HCEC 1CT (cell line): ENCODE data around the gene IL17A.

Source experiments
- DNase-seq: peaks from one replicate; pipeline ENCODE4 v3.0.0-alpha.2; 2017

IL17A gene

GRCh38 chr6:52186075-52186474 lies at the start of gene IL17A:
Gene IL17A, plus strand, starts transcription at chr6:52186375. Its CDS starts 57 bp downstream, at chr6:52186432.
- no peak for DNase-seq

- DNase-seq = no peak
These were observed 49.2 kb upstream of the IL17A start for GRCh38 chr6:52136934-52137467.

- DNase-seq = no peak
These were observed 47.9 kb upstream of the IL17A start for GRCh38 chr6:52138284-52138683.

GRCh38 chr6:52139985-52140680 lies 46.0 kb upstream of the IL17A start:
- DNase-seq = no peak

GRCh38 chr6:52141596-52141995 lies 44.6 kb upstream of the IL17A start:
- no peak for DNase-seq

GRCh38 chr6:52142556-52142955 lies 43.6 kb upstream of the IL17A start:
- DNase-seq = no peak

GRCh38 chr6:52143551-52143950 lies 42.6 kb upstream of the IL17A start:
- no peak for DNase-seq

- DNase-seq = no peak
These were observed 41.7 kb upstream of the IL17A start for GRCh38 chr6:52144196-52145076.

- no peak for DNase-seq
These were observed 39.2 kb upstream of the IL17A start for GRCh38 chr6:52146851-52147445.

- no peak for DNase-seq
These were observed 37.1 kb upstream of the IL17A start for GRCh38 chr6:52149076-52149475.

GRCh38 chr6:52149949-52150348 lies 36.2 kb upstream of the IL17A start:
- no peak for DNase-seq

- DNase-seq = no peak
These were observed 34.1 kb upstream of the IL17A start for GRCh38 chr6:52152070-52152423.

GRCh38 chr6:52152711-52153160 lies 33.4 kb upstream of the IL17A start:
- DNase-seq = no peak

GRCh38 chr6:52154381-52154780 lies 31.8 kb upstream of the IL17A start:
- DNase-seq = no peak

- no peak for DNase-seq
These were observed 30.2 kb upstream of the IL17A start for GRCh38 chr6:52155791-52156576.

GRCh38 chr6:52157301-52157941 lies 28.8 kb upstream of the IL17A start:
- DNase-seq = peak; percentile 43

GRCh38 chr6:52160472-52161104 lies 25.6 kb upstream of the IL17A start:
- no peak for DNase-seq

GRCh38 chr6:52161689-52162438 lies 24.3 kb upstream of the IL17A start:
- DNase-seq = no peak

GRCh38 chr6:52162940-52163908 lies 23.0 kb upstream of the IL17A start:
- DNase-seq = peak; percentile 32
